ENCODE data around the gene PKD2. TPM values are rescaled to one million over a fixed set of nuclear protein-coding genes. Genes with fewer than 3 reads are reported as not detected.

The PKD2 gene
- polyA plus RNA-seq, 1 donor = 31.2 TPM

GRCh38 chr4:88091378-88091777 lies 83.9 kb downstream of the PKD2 start:
- WGBS (ENCODE audit: insufficient coverage, low lambda C conversion rate) = 100% methylated on average over 1 of the region's 3 CpGs
- H3K27me3 ChIP-seq (ENCODE audit: control insufficient read depth, insufficient read depth, low read length) = no peaks in the 10 kb centered on the region
- no peak overlapping the region for H3K27ac ChIP-seq (ENCODE audit: low read length)
- no peaks in the 10 kb centered on the region for H3K4me1 ChIP-seq (ENCODE audit: control insufficient read depth, insufficient read depth, low read length)
- no peak for DNase-seq
- no peak overlapping the region for H3K4me3 ChIP-seq (ENCODE audit: low read length)
- H3K36me3 ChIP-seq (ENCODE audit: control insufficient read depth, insufficient read depth, low read length) = no peaks in the 10 kb centered on the region
- H3K9me3 ChIP-seq (ENCODE audit: control insufficient read depth, low read depth, low read length) = no peaks in the 10 kb centered on the region

GRCh38 chr4:88093874-88094273 lies 86.4 kb downstream of the PKD2 start:
- H3K27ac ChIP-seq (ENCODE audit: low read length) = no peak overlapping the region
- no peak overlapping the region for H3K4me3 ChIP-seq (ENCODE audit: low read length)
- no peaks in the 10 kb centered on the region for H3K9me3 ChIP-seq (ENCODE audit: control insufficient read depth, low read depth, low read length)
- no peaks in the 10 kb centered on the region for H3K36me3 ChIP-seq (ENCODE audit: control insufficient read depth, insufficient read depth, low read length)
- no peak for DNase-seq
- no peaks in the 10 kb centered on the region for H3K27me3 ChIP-seq (ENCODE audit: control insufficient read depth, insufficient read depth, low read length)
- H3K4me1 ChIP-seq (ENCODE audit: control insufficient read depth, insufficient read depth, low read length) = no peaks in the 10 kb centered on the region
- WGBS (ENCODE audit: insufficient coverage, low lambda C conversion rate) = 100% methylated on average over 3 of the region's 5 CpGs

GRCh38 chr4:88097301-88097700 lies 89.9 kb downstream of the PKD2 start:
- Histone ChIP-seq H3K27ac (ENCODE audit: low read length) (no peak overlapping the region), H3K36me3 (ENCODE audit: control insufficient read depth, insufficient read depth, low read length) (no peaks in the 10 kb centered on the region), H3K27me3 (ENCODE audit: control insufficient read depth, insufficient read depth, low read length) (no peaks in the 10 kb centered on the region), H3K4me1 (ENCODE audit: control insufficient read depth, insufficient read depth, low read length) (no peaks in the 10 kb centered on the region), H3K9me3 (ENCODE audit: control insufficient read depth, low read depth, low read length) (no peaks in the 10 kb centered on the region), H3K4me3 (ENCODE audit: low read length) (no peak overlapping the region)
- DNase-seq = peak in 1 of 2 donors; percentile 45
- WGBS (ENCODE audit: insufficient coverage, low lambda C conversion rate) = no CpG with 5 or more reads among the region's 2 CpGs

- no peak for DNase-seq
- WGBS (ENCODE audit: insufficient coverage, low lambda C conversion rate) = no CpG with 5 or more reads among the region's 3 CpGs
Observed at GRCh38 chr4:88097781-88098180, 90.3 kb downstream of the PKD2 start.

GRCh38 chr4:88098993-88099752 lies 91.7 kb downstream of the PKD2 start:
- no peak overlapping the region for H3K27ac ChIP-seq (ENCODE audit: low read length)
- H3K27me3 ChIP-seq (ENCODE audit: control insufficient read depth, insufficient read depth, low read length) = no peaks in the 10 kb centered on the region
- no peak overlapping the region for H3K4me3 ChIP-seq (ENCODE audit: low read length)
- H3K9me3 ChIP-seq (ENCODE audit: control insufficient read depth, low read depth, low read length) = no peaks in the 10 kb centered on the region
- 100% methylated on average over 2 of the region's 4 CpGs for WGBS (ENCODE audit: insufficient coverage, low lambda C conversion rate)
- H3K4me1 ChIP-seq (ENCODE audit: control insufficient read depth, insufficient read depth, low read length) = no peaks in the 10 kb centered on the region
- H3K36me3 ChIP-seq (ENCODE audit: control insufficient read depth, insufficient read depth, low read length) = no peaks in the 10 kb centered on the region
- DNase-seq = no peak

More at GRCh38 chr4:88097781-88098180, 90.3 kb downstream of the PKD2 start:
- no peaks in the 10 kb centered on the region for H3K36me3 ChIP-seq (ENCODE audit: control insufficient read depth, insufficient read depth, low read length)
- H3K9me3 ChIP-seq (ENCODE audit: control insufficient read depth, low read depth, low read length) = no peaks in the 10 kb centered on the region
- no peaks in the 10 kb centered on the region for H3K27me3 ChIP-seq (ENCODE audit: control insufficient read depth, insufficient read depth, low read length)
- H3K4me1 ChIP-seq (ENCODE audit: control insufficient read depth, insufficient read depth, low read length) = no peaks in the 10 kb centered on the region
- no peak overlapping the region for H3K27ac ChIP-seq (ENCODE audit: low read length)
- H3K4me3 ChIP-seq (ENCODE audit: low read length) = no peak overlapping the region

DNA sequence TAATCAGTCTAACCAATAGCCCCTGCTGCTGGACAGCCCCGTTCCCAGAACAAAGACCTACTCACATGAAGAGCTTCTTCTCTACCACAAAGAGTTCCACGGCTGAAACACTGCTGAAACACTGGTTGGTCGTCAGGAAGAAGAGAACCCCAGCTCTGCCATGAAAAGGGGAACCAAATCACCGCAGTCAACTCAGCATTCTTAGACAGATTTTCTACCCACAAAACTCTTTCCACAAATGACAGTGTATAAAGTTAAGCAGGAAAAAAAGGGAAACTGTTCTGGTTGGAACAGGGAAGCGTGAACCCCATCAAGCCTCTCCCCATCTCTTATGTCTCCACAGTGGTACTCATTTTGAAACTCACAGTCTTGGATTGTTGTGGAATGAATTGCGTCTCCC lies 93.7 kb downstream of the PKD2 start:
- DNase-seq = no peak

GRCh38 chr4:88102026-88102425 lies 94.6 kb downstream of the PKD2 start:
- WGBS (ENCODE audit: insufficient coverage, low lambda C conversion rate) = 100% methylated on average over 2 of the region's 7 CpGs
- Histone ChIP-seq H3K27ac (ENCODE audit: low read length) (no peak overlapping the region), H3K36me3 (ENCODE audit: control insufficient read depth, insufficient read depth, low read length) (no peaks in the 10 kb centered on the region), H3K27me3 (ENCODE audit: control insufficient read depth, insufficient read depth, low read length) (no peaks in the 10 kb centered on the region), H3K4me3 (ENCODE audit: low read length) (no peak overlapping the region), H3K9me3 (ENCODE audit: control insufficient read depth, low read depth, low read length) (no peaks in the 10 kb centered on the region), H3K4me1 (ENCODE audit: control insufficient read depth, insufficient read depth, low read length) (peaks cover 7% of the 10 kb centered on the region)
- no peak for DNase-seq

More for the DNA sequence above, 93.7 kb downstream of the PKD2 start:
- Histone ChIP-seq H3K27ac (ENCODE audit: low read length) (no peak overlapping the region), H3K27me3 (ENCODE audit: control insufficient read depth, insufficient read depth, low read length) (no peaks in the 10 kb centered on the region), H3K4me1 (ENCODE audit: control insufficient read depth, insufficient read depth, low read length) (no peaks in the 10 kb centered on the region), H3K4me3 (ENCODE audit: low read length) (no peak overlapping the region), H3K36me3 (ENCODE audit: control insufficient read depth, insufficient read depth, low read length) (no peaks in the 10 kb centered on the region), H3K9me3 (ENCODE audit: control insufficient read depth, low read depth, low read length) (no peaks in the 10 kb centered on the region)
- WGBS (ENCODE audit: insufficient coverage, low lambda C conversion rate) = 100% methylated on average over 2 of the region's 6 CpGs

- Histone ChIP-seq H3K27ac (ENCODE audit: low read length) (no peak overlapping the region), H3K9me3 (ENCODE audit: control insufficient read depth, low read depth, low read length) (no peaks in the 10 kb centered on the region), H3K27me3 (ENCODE audit: control insufficient read depth, insufficient read depth, low read length) (no peaks in the 10 kb centered on the region), H3K4me1 (ENCODE audit: control insufficient read depth, insufficient read depth, low read length) (peaks cover 25% of the 10 kb centered on the region), H3K4me3 (ENCODE audit: low read length) (no peak overlapping the region), H3K36me3 (ENCODE audit: control insufficient read depth, insufficient read depth, low read length) (no peaks in the 10 kb centered on the region)
- no CpG with 5 or more reads among the region's 4 CpGs for WGBS (ENCODE audit: insufficient coverage, low lambda C conversion rate)
- no peak for DNase-seq
Observed at GRCh38 chr4:88104902-88105610, 97.6 kb downstream of the PKD2 start.

DNA sequence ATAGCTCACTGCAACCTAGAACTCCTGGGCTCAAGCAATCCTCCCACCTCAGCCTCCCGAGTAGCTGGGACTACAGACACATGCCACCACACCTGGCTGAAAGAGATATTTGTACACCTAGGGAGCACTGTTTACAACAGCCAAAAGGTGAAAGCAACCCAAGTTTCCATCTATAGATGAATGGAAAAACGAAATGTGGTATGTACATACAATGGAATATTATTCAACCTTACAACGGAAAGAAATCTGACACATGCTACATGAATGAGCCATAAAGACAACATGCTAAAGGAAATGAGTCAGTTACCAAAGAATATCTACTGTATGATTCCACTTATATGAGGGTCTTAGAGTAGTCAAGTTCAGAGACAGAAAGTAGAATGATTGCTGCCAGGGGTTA lies 98.8 kb downstream of the PKD2 start:
- no peak overlapping the region for H3K27ac ChIP-seq (ENCODE audit: low read length)
- DNase-seq = no peak
- no peaks in the 10 kb centered on the region for H3K9me3 ChIP-seq (ENCODE audit: control insufficient read depth, low read depth, low read length)
- WGBS (ENCODE audit: insufficient coverage, low lambda C conversion rate) = 100% methylated on average over 1 of the region's 3 CpGs
- no peaks in the 10 kb centered on the region for H3K27me3 ChIP-seq (ENCODE audit: control insufficient read depth, insufficient read depth, low read length)
- no peaks in the 10 kb centered on the region for H3K36me3 ChIP-seq (ENCODE audit: control insufficient read depth, insufficient read depth, low read length)
- H3K4me1 ChIP-seq (ENCODE audit: control insufficient read depth, insufficient read depth, low read length) = peaks cover 30% of the 10 kb centered on the region
- no peak overlapping the region for H3K4me3 ChIP-seq (ENCODE audit: low read length)

DNA sequence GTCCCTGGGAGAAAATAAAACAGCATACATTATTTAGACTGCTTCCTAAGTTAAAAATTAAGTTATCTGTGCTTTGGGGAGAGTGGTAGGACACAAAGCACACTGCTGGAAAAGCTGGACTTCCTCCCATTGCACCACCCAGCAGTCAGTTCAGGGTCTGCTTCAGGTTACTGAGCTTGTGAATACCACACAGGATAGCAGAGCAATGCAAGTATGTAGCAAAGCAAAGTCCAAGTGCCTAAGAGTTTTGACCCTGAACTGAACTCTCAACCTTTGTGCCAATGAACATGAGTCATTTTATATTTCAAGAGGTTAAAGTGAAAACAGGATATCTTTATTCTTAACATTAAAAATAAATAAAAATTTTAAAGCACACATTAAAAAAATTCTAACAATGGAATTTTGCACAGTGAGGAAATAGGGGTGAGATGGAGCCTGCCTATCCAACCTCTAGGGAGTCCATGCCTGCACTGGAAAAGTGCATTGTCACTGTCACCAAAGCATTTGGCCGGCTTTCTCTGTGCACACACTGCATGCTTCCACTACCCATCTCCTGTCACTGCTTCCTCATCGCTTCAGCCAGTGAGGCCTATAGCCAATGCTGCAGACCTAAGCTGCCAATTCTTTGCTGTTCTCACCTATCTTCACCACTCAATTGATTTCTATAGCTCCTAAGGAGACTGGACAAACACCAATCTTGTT lies 100.1 kb downstream of the PKD2 start:
- Histone ChIP-seq H3K9me3 (ENCODE audit: control insufficient read depth, low read depth, low read length) (no peaks in the 10 kb centered on the region), H3K36me3 (ENCODE audit: control insufficient read depth, insufficient read depth, low read length) (no peaks in the 10 kb centered on the region), H3K27me3 (ENCODE audit: control insufficient read depth, insufficient read depth, low read length) (no peaks in the 10 kb centered on the region), H3K27ac (ENCODE audit: low read length) (peak overlapping the region; percentile 68), H3K4me3 (ENCODE audit: low read length) (no peak overlapping the region), H3K4me1 (ENCODE audit: control insufficient read depth, insufficient read depth, low read length) (peaks cover 30% of the 10 kb centered on the region)
- DNase-seq = peak; percentile 84 to 88
- 14% methylated on average over 1 of the region's 2 CpGs for WGBS (ENCODE audit: insufficient coverage, low lambda C conversion rate)
